A673 (cell line): ENCODE data around the gene HPCAL4.

Experiments used
- EZH2 ChIP-seq: fragments of 200-600 bp; sonication (generic); IDR thresholded peaks from 2 replicates; pipeline ENCODE4 v1.6.1; 2017; ENCODE audit warnings: borderline replicate concordance, low read depth, mild to moderate bottlenecking, mixed read lengths, antibody characterized with exemption, low read length; ENCODE audit not compliant: poor library complexity, severe bottlenecking
- TF ChIP-seq, protein P1 (sequence below): fragments of 300-800, 200-600 bp; sonication (generic); conservative IDR thresholded peaks from 2 replicates; pipeline ENCODE4 v1.5.1; 2017; ENCODE audit warnings: low read depth, mild to moderate bottlenecking, antibody characterized with exemption, low read length, moderate library complexity, mixed read lengths

DNA sequence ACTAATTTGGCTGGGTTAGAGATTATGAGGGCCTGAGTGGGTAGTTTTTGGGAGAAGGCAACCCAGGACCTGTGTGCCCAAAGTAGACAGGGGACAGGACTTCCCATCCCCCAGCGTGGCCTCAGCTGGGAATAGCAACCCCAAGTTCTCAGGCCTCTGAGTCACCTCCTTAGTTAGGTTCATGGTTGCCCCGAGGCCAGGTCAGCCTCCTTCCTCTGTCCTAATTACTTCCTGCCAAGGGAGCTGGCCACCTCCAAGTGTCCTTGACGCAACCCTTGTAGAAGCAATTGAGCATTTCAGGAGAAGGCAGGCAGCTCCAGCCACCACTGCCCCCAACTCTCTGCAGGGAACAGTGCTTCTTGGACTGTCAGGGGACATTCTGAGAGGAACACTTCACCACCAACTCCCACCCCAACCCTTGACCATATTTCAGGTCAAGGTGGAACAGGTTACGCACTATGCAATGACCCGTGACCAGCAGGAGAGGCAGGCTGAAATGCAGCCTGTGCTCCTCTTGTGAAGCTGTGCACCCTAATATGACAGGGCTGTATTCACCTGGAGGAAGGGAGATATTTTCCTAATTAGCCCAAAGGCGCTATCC, 14.2 kb downstream of the HPCAL4 start:
- TF ChIP-seq, protein P1, sequence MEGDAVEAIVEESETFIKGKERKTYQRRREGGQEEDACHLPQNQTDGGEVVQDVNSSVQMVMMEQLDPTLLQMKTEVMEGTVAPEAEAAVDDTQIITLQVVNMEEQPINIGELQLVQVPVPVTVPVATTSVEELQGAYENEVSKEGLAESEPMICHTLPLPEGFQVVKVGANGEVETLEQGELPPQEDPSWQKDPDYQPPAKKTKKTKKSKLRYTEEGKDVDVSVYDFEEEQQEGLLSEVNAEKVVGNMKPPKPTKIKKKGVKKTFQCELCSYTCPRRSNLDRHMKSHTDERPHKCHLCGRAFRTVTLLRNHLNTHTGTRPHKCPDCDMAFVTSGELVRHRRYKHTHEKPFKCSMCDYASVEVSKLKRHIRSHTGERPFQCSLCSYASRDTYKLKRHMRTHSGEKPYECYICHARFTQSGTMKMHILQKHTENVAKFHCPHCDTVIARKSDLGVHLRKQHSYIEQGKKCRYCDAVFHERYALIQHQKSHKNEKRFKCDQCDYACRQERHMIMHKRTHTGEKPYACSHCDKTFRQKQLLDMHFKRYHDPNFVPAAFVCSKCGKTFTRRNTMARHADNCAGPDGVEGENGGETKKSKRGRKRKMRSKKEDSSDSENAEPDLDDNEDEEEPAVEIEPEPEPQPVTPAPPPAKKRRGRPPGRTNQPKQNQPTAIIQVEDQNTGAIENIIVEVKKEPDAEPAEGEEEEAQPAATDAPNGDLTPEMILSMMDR, result no peak
- no peak for TF ChIP-seq EZH2
